IMR-90 (cell line): ENCODE data around the gene L3MBTL2. TPM values are rescaled to one million over a fixed set of nuclear protein-coding genes. Genes with fewer than 3 reads are reported as not detected.

Experiments used
- ATAC-seq: fragments of 200-7000 bp; cut with Tn5 transposase; 2 replicates; pipeline ENCODE4 v1.9.1; 2020; ENCODE audit warnings: low read depth, mild to moderate bottlenecking, moderate library complexity
- BruUV-seq: library from RNA; stranded (reverse); fragments of 400-500 nt; replicated peaks from 2 replicates; lab custom pipeline; 2021; lab: Mats Ljungman, UMichigan
- CTCF ChIA-PET: fragments of 300-600 bp; formaldehyde crosslinking; extraction: SDS; loops from one replicate; lab custom pipeline; 2021; ENCODE audit warnings: antibody characterized with exemption; lab: Yijun Ruan, JAX
- POLR2A ChIA-PET: fragments of 300-600 bp; sonication (Branson Sonifier 250); formaldehyde crosslinking; loops from one replicate; lab custom pipeline; 2022; ENCODE audit warnings: antibody characterized with exemption; ENCODE audit not compliant: unreplicated experiment; lab: Charles Lee
- DNase-seq: peaks from one replicate; pipeline ENCODE4 v3.0.0; 2013
- H2AFZ ChIP-seq: replicated peaks from 2 replicates; pipeline ENCODE3; 2013; ENCODE audit warnings: low read length, mild to moderate bottlenecking; ENCODE audit not compliant: poor library complexity
- H2AK5ac ChIP-seq: 2 replicates; pipeline ENCODE4 v1.6.1; 2013; ENCODE audit warnings: low read depth, low read length, inconsistent platforms
- H2AK9ac ChIP-seq: replicated peaks from 2 replicates; pipeline ENCODE3; 2013; ENCODE audit warnings: mild to moderate bottlenecking, low read depth, low read length, moderate library complexity; ENCODE audit not compliant: poor library complexity
- H2BK120ac ChIP-seq: 2 replicates; pipeline ENCODE4 v1.6.1; 2013; ENCODE audit warnings: low read depth, low read length, inconsistent platforms
- H2BK15ac ChIP-seq: 3 replicates; pipeline ENCODE4 v1.6.1; 2013; ENCODE audit warnings: low read depth, low read length, inconsistent platforms
- H2BK20ac ChIP-seq: 2 replicates; pipeline ENCODE4 v1.6.1; 2013; ENCODE audit warnings: low read depth, mild to moderate bottlenecking, inconsistent platforms, low read length, moderate library complexity
- H2BK5ac ChIP-seq: 2 replicates; pipeline ENCODE4 v1.6.1; 2013; ENCODE audit warnings: mild to moderate bottlenecking, low read depth, low read length, inconsistent platforms; ENCODE audit not compliant: poor library complexity, severe bottlenecking
- H3K14ac ChIP-seq: replicated peaks from 2 replicates; pipeline ENCODE4 v1.6.1; 2013; ENCODE audit warnings: low read depth, low read length, inconsistent platforms
- H3K18ac ChIP-seq: 2 replicates; pipeline ENCODE4 v1.6.1; 2013; ENCODE audit warnings: low read depth, low read length, control low read depth
- H3K23ac ChIP-seq: 2 replicates; pipeline ENCODE4 v1.6.1; 2013; ENCODE audit warnings: low read depth, low read length, inconsistent platforms
- H3K27ac ChIP-seq: 2 replicates; pipeline ENCODE4 v1.5.1; 2013; ENCODE audit warnings: mild to moderate bottlenecking, control low read depth, low read length; ENCODE audit not compliant: insufficient read depth
- H3K27me3 ChIP-seq: 2 replicates; pipeline ENCODE4 v1.6.1; 2013; ENCODE audit warnings: low read length; ENCODE audit not compliant: control insufficient read depth, insufficient read depth
- H3K36me3 ChIP-seq: 2 replicates; pipeline ENCODE4 v1.6.1; 2013; ENCODE audit warnings: low read length, mixed read lengths; ENCODE audit not compliant: control insufficient read depth, insufficient read depth
- H3K4ac ChIP-seq: 2 replicates; pipeline ENCODE4 v1.6.1; 2013; ENCODE audit warnings: low read depth, low read length, inconsistent platforms
- H3K4me1 ChIP-seq: 2 replicates; pipeline ENCODE4 v1.6.1; 2013; ENCODE audit warnings: low read length, mixed read lengths; ENCODE audit not compliant: control insufficient read depth, insufficient read depth
- H3K4me2 ChIP-seq: 2 replicates; pipeline ENCODE4 v1.6.1; 2013; ENCODE audit warnings: low read depth, mild to moderate bottlenecking, control low read depth, low read length, moderate library complexity
- H3K4me3 ChIP-seq: 2 replicates; pipeline ENCODE4 v1.5.1; 2013; ENCODE audit warnings: low read depth, mild to moderate bottlenecking, control low read depth, low read length, moderate library complexity; ENCODE audit not compliant: insufficient read depth
- H3K56ac ChIP-seq: 2 replicates; pipeline ENCODE4 v1.6.1; 2013; ENCODE audit warnings: low read length, inconsistent platforms; ENCODE audit not compliant: insufficient read depth; ENCODE audit errors: extremely low read depth
- H3K79me1 ChIP-seq, 2 experiments: 2 replicates each; pipeline ENCODE4 v1.6.1; 2013; ENCODE audit warnings: low read length in 2 of 2, inconsistent platforms in 1 of 2, low read depth in 1 of 2
- H3K9ac ChIP-seq: 2 replicates; pipeline ENCODE4 v1.6.1; 2013; ENCODE audit warnings: low read depth, low read length, control low read depth
- H3K9me1 ChIP-seq: 2 replicates; pipeline ENCODE4 v1.6.1; 2013; ENCODE audit warnings: low read length, inconsistent platforms; ENCODE audit not compliant: insufficient read depth
- H3K9me3 ChIP-seq: 2 replicates; pipeline ENCODE4 v1.6.1; 2013; ENCODE audit warnings: low read length; ENCODE audit not compliant: control insufficient read depth, insufficient read depth
- H4K20me1 ChIP-seq: 2 replicates; pipeline ENCODE4 v1.6.1; 2013; ENCODE audit warnings: low read length, inconsistent platforms; ENCODE audit not compliant: insufficient read depth
- H4K5ac ChIP-seq: 2 replicates; pipeline ENCODE4 v1.6.1; 2013; ENCODE audit warnings: mild to moderate bottlenecking, low read depth, low read length, control low read depth
- H4K8ac ChIP-seq, 2 experiments: 2 replicates each; pipeline ENCODE4 v1.6.1; 2013; ENCODE audit warnings: low read depth in 2 of 2, low read length in 2 of 2, control low read depth in 1 of 2, inconsistent platforms in 1 of 2
- H4K91ac ChIP-seq: 2 replicates; pipeline ENCODE4 v1.6.1; 2013; ENCODE audit warnings: low read depth, low read length, inconsistent platforms; ENCODE audit not compliant: insufficient read depth
- BHLHE40 ChIP-seq: fragments of 150-350 bp; IDR thresholded peaks from 2 replicates; pipeline ENCODE4 v1.6.1; 2016; ENCODE audit warnings: mild to moderate bottlenecking, low read depth, low read length
- CEBPB ChIP-seq: IDR thresholded peaks from 2 replicates; pipeline ENCODE4 v1.6.1; 2012; ENCODE audit warnings: low read depth, low read length, improper control_type of control experiment
- CHD1 ChIP-seq: IDR thresholded peaks from 2 replicates; pipeline ENCODE4 v1.6.1; 2012; ENCODE audit warnings: low read depth, low read length, improper control_type of control experiment
- ELK1 ChIP-seq: fragments of 150-350 bp; IDR thresholded peaks from 2 replicates; pipeline ENCODE4 v1.6.1; 2016; ENCODE audit warnings: low read depth, mild to moderate bottlenecking, low read length, moderate library complexity, borderline replicate concordance
- FOS ChIP-seq: fragments of 150-350 bp; IDR thresholded peaks from 2 replicates; pipeline ENCODE4 v1.6.1; 2016; ENCODE audit warnings: low read depth, low read length
- MAFK ChIP-seq: IDR thresholded peaks from 2 replicates; pipeline ENCODE4 v1.6.1; 2012; ENCODE audit warnings: low read depth, low read length, improper control_type of control experiment
- MAZ ChIP-seq: IDR thresholded peaks from 2 replicates; pipeline ENCODE4 v1.6.1; 2012; ENCODE audit warnings: low read depth, mild to moderate bottlenecking, low read length, improper control_type of control experiment, moderate library complexity, borderline replicate concordance
- MXI1 ChIP-seq: IDR thresholded peaks from 2 replicates; pipeline ENCODE4 v1.6.1; 2012; ENCODE audit warnings: low read depth, mild to moderate bottlenecking, low read length, moderate library complexity, borderline replicate concordance
- NFE2L2 ChIP-seq: fragments of 150-350 bp; IDR thresholded peaks from 2 replicates; pipeline ENCODE4 v1.6.1; 2016; ENCODE audit warnings: low read depth, mild to moderate bottlenecking, low read length
- POLR2A ChIP-seq: IDR thresholded peaks from 2 replicates; pipeline ENCODE4 v1.6.1; 2012; ENCODE audit warnings: mild to moderate bottlenecking, low read depth, low read length
- RAD21 ChIP-seq: IDR thresholded peaks from 2 replicates; pipeline ENCODE4 v1.6.1; 2012; ENCODE audit warnings: low read length, improper control_type of control experiment
- RCOR1 ChIP-seq: IDR thresholded peaks from 2 replicates; pipeline ENCODE4 v1.6.1; 2012; ENCODE audit warnings: mild to moderate bottlenecking, low read length, improper control_type of control experiment; ENCODE audit not compliant: insufficient replicate concordance
- RFX5 ChIP-seq: IDR thresholded peaks from 2 replicates; pipeline ENCODE4 v1.8.0; 2012; ENCODE audit warnings: low read depth, mild to moderate bottlenecking, low read length, moderate library complexity
- WGBS, 2 experiments: methylation state at CpG; one replicate each; pipeline versions ENCODE4 v1.1.5 to v1.1.7; 2013; ENCODE audit warnings: missing lambda C conversion rate in 2 of 2; ENCODE audit not compliant: insufficient read length in 1 of 2; ENCODE audit errors: extremely low coverage in 2 of 2; 5-methylcytosine and 5-hydroxymethylcytosine counted together
- dilution Hi-C: fragments of 300-500 bp; cut with HindIII; formaldehyde crosslinking; loops from one replicate; pipeline ENCODE4 v1.14.3; 2018; ENCODE audit warnings: low sequenced_read_pairs; ENCODE audit not compliant: unreplicated experiment
- in situ Hi-C: fragments of 300-500 bp; cut with MboI; formaldehyde crosslinking; loops from 3 replicates; pipeline ENCODE4 v1.14.3; 2019; ENCODE audit warnings: low sequenced_read_pairs, inconsistent platforms, mixed read lengths
- intact Hi-C: fragments of 100-400 bp; cut with micrococcal nuclease; formaldehyde crosslinking; loops from 2 replicates; pipeline ENCODE4 v1.10.0; 2022
- polyA plus RNA-seq, 3 experiments: library from polyadenylated mRNA; depleted of rRNA; stranded (reverse); fragments of >200 nt; gene quantifications; 2 replicates each; pipeline ENCODE4 v1.2.3, GENCODE V29; 2012; ENCODE audit warnings: low replicate concordance in 1 of 3
- total RNA-seq: library from RNA; depleted of rRNA; stranded (reverse); fragments of >200 nt; gene quantifications from 2 replicates; pipeline ENCODE4 v1.2.3, GENCODE V29; 2012
- TF ChIP-seq, protein P1 (sequence below): fragments of 150-350 bp; IDR thresholded peaks from 2 replicates; pipeline ENCODE4 v1.6.1; 2017; ENCODE audit warnings: mild to moderate bottlenecking, antibody characterized with exemption, low read length, low read depth
- TF ChIP-seq, protein P2 (sequence below): conservative IDR thresholded peaks from 2 replicates; pipeline ENCODE4 v1.5.1; 2012; ENCODE audit warnings: mild to moderate bottlenecking, low read depth, low read length, improper control_type of control experiment

L3MBTL2 gene
- total and polyA plus RNA-seq, 2 of the 4 experiments (the other 2 are of a cell fraction), result 20.6 to 25.1 TPM

- dilution Hi-C loops (no loop called here), intact Hi-C loops (no loop called here), in situ Hi-C loops (no loop called here)
- WGBS, 2 experiments, result no CpG with 5 or more reads among the region's 2 CpGs
- Histone ChIP-seq H3K27ac (no peak overlapping the region), H3K27me3 (no peaks in the 10 kb centered on the region), H3K4me2 (no peak overlapping the region), H3K79me1 (no peaks in the 10 kb centered on the region), H2BK20ac (no peak overlapping the region), H2AK9ac (no peak overlapping the region), H4K5ac (no peak overlapping the region), H4K91ac (no peak overlapping the region), H3K9ac (no peak overlapping the region), H4K8ac (no peak overlapping the region), H2BK120ac (no peak overlapping the region), H3K4me3 (no peak overlapping the region), H2BK15ac (no peak overlapping the region), H2AK5ac (no peak overlapping the region), H2AFZ (no peak overlapping the region), H3K36me3 (no peaks in the 10 kb centered on the region), H3K9me3 (no peaks in the 10 kb centered on the region), H3K56ac (no peak overlapping the region), H3K23ac (no peak overlapping the region), H3K14ac (no peak overlapping the region), H3K18ac (no peak overlapping the region), H3K4ac (no peak overlapping the region), H2BK5ac (no peak overlapping the region), H4K20me1 (no peaks in the 10 kb centered on the region), H3K9me1 (no peaks in the 10 kb centered on the region; the same call in 1 of the 2 replicates), H3K4me1 (no peaks in the 10 kb centered on the region; the same call in 1 of the 2 replicates)
- ATAC-seq (no peak), DNase-seq (no peak)
- CTCF ChIA-PET, result interaction anchor here (0.6 to 1.0 kb wide), 2 partner anchors 15 to 292 kb away, joined by 3 read pairs; no protein-coding TSS in a partner anchor
- no TSS peak for BruUV-seq
- TF ChIP-seq BHLHE40 (no peak), RAD21 (no peak), RCOR1 (no peak), MAZ (no peak), ELK1 (no peak), POLR2A (no peak), CEBPB (no peak), MXI1 (no peak), NFE2L2 (no peak), MAFK (no peak), CHD1 (no peak), FOS (no peak), RFX5 (no peak)
- TF ChIP-seq, protein P1, sequence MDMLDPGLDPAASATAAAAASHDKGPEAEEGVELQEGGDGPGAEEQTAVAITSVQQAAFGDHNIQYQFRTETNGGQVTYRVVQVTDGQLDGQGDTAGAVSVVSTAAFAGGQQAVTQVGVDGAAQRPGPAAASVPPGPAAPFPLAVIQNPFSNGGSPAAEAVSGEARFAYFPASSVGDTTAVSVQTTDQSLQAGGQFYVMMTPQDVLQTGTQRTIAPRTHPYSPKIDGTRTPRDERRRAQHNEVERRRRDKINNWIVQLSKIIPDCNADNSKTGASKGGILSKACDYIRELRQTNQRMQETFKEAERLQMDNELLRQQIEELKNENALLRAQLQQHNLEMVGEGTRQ, result no peak
- TF ChIP-seq, protein P2, sequence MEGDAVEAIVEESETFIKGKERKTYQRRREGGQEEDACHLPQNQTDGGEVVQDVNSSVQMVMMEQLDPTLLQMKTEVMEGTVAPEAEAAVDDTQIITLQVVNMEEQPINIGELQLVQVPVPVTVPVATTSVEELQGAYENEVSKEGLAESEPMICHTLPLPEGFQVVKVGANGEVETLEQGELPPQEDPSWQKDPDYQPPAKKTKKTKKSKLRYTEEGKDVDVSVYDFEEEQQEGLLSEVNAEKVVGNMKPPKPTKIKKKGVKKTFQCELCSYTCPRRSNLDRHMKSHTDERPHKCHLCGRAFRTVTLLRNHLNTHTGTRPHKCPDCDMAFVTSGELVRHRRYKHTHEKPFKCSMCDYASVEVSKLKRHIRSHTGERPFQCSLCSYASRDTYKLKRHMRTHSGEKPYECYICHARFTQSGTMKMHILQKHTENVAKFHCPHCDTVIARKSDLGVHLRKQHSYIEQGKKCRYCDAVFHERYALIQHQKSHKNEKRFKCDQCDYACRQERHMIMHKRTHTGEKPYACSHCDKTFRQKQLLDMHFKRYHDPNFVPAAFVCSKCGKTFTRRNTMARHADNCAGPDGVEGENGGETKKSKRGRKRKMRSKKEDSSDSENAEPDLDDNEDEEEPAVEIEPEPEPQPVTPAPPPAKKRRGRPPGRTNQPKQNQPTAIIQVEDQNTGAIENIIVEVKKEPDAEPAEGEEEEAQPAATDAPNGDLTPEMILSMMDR, result no peak
- POLR2A ChIA-PET, result interaction anchor here (0.6 kb wide), 1 partner anchor 335 kb away, joined by 5 read pairs; no protein-coding TSS in a partner anchor
Measured at GRCh38 chr22:41191467-41191866, 13.6 kb upstream of the L3MBTL2 start.
